ENCODE measurements around the gene IPO11. TPM values are rescaled to one million over a fixed set of nuclear protein-coding genes. Genes with fewer than 3 reads are reported as not detected.

The IPO11 gene
- total RNA-seq, 1 experiment from 2014 or later: 47.1 TPM

DNA sequence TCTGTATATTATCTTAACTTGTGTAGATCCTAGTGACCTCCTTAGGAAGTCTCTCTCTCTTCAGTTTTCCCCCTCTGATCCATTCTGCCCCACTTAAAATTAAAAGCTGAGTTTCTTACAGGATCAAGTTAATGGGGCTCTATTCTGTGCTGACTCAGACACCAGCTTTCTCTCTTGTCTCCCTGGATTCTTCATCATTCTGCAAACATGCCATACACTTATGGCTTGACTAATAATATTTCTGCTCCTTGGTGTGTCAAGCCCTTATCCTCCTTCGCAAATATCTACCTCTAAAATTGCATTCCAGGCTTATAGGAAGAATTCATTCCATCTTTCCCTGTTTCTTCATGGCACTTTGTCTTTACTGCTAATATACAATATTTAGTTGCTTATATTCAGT lies 184.1 kb downstream of the IPO11 start:
- ChIA-PET CTCF (no interaction called here), POLR2A (ENCODE audit: unreplicated experiment) (no interaction called here)
- Histone ChIP-seq H3F3A (ENCODE audit: insufficient read depth, low read depth) (peaks cover 3% of the 10 kb centered on the region; the same call in 1 of the 2 replicates), H3K79me2 (ENCODE audit: low read depth) (no peaks in the 10 kb centered on the region), H3K9me2 (ENCODE audit: insufficient read depth) (no peaks in the 10 kb centered on the region), H4K20me1 (ENCODE audit: insufficient read depth) (no peaks in the 10 kb centered on the region), H3K27me3 (ENCODE audit: insufficient read depth, low read depth) (no peaks in the 10 kb centered on the region), H3K27ac (no peak overlapping the region), H3K4me3 (no peak overlapping the region), H2AFZ (no peak overlapping the region), H3K36me3 (ENCODE audit: low read depth) (peaks cover 9% of the 10 kb centered on the region; the same call in 1 of the 2 replicates), H3K4me2 (no peak overlapping the region), H3K4me1 (replicated peaks; ENCODE audit: insufficient read depth) (no peaks in the 10 kb centered on the region), H3K9me3 (ENCODE audit: insufficient read depth, low read depth) (no peaks in the 10 kb centered on the region)
- no peak for DNase-seq
- TF ChIP-seq, protein P1, sequence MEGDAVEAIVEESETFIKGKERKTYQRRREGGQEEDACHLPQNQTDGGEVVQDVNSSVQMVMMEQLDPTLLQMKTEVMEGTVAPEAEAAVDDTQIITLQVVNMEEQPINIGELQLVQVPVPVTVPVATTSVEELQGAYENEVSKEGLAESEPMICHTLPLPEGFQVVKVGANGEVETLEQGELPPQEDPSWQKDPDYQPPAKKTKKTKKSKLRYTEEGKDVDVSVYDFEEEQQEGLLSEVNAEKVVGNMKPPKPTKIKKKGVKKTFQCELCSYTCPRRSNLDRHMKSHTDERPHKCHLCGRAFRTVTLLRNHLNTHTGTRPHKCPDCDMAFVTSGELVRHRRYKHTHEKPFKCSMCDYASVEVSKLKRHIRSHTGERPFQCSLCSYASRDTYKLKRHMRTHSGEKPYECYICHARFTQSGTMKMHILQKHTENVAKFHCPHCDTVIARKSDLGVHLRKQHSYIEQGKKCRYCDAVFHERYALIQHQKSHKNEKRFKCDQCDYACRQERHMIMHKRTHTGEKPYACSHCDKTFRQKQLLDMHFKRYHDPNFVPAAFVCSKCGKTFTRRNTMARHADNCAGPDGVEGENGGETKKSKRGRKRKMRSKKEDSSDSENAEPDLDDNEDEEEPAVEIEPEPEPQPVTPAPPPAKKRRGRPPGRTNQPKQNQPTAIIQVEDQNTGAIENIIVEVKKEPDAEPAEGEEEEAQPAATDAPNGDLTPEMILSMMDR (conservative IDR thresholded peaks at IDR 0.05): no peak
- no peak for TF ChIP-seq EZH2 (IDR thresholded peaks at IDR 0.05; ENCODE audit: low read depth)
- intact Hi-C loops (cut with micrococcal nuclease; ENCODE audit: unreplicated experiment): no loop called here
- BruUV-seq (replicated peaks): no TSS peak

- Histone ChIP-seq H3K9me3 (ENCODE audit: insufficient read depth, low read depth) (no peaks in the 10 kb centered on the region), H3K9me2 (ENCODE audit: insufficient read depth) (no peaks in the 10 kb centered on the region), H3K4me3 (no peak overlapping the region), H4K20me1 (ENCODE audit: insufficient read depth) (no peaks in the 10 kb centered on the region), H3K36me3 (ENCODE audit: low read depth) (peaks cover 7% of the 10 kb centered on the region; the same call in 1 of the 2 replicates), H3F3A (ENCODE audit: insufficient read depth, low read depth) (peaks cover 3% of the 10 kb centered on the region; the same call in 1 of the 2 replicates), H3K27ac (no peak overlapping the region), H3K4me2 (no peak overlapping the region), H2AFZ (no peak overlapping the region), H3K79me2 (ENCODE audit: low read depth) (no peaks in the 10 kb centered on the region), H3K4me1 (replicated peaks; ENCODE audit: insufficient read depth) (no peaks in the 10 kb centered on the region), H3K27me3 (ENCODE audit: insufficient read depth, low read depth) (no peaks in the 10 kb centered on the region)
- no peak for DNase-seq
- no peak for TF ChIP-seq EZH2 (IDR thresholded peaks at IDR 0.05; ENCODE audit: low read depth)
- TF ChIP-seq, protein P1 (conservative IDR thresholded peaks at IDR 0.05): no peak
- CTCF ChIA-PET: no interaction called here
- no TSS peak for BruUV-seq (replicated peaks)
- intact Hi-C loops (cut with micrococcal nuclease; ENCODE audit: unreplicated experiment): no loop called here
- POLR2A ChIA-PET (ENCODE audit: unreplicated experiment): no interaction called here
Measured at GRCh38 chr5:62597314-62597713, 184.8 kb downstream of the IPO11 start.

DNA sequence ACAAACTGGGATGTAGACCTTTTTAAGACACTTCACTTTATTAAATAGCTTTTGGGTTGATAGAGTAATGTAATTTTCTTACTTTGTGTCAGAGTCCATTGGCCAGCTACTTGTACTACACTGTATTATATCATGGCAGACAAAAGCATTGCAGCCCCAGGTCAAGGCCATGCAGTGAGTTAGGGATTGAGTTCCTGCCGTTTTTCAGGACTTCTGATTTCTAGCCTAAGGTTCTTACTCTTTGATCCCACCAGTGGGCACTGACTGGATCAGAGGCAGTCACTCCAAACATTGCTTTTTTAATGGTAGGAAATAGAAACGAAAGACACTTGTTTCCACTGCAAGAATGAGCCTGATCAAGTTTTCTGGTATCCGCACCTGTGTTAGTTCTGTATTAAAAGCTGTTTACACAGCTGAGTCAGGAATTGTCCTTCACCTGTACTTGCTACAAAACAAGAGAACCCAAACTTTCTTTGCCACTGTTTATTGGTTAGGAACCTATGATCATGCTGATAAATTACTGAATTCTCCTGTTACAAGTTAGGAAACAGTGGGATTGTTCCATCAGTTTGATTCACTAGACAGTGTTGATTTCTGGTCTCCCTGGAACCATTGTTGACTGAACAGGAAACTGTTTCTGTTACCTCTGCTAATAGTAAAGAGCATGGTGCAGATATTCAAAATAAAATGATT lies 188.1 kb downstream of the IPO11 start:
- no peaks in the 10 kb centered on the region for H3K36me3 ChIP-seq (ENCODE audit: low read depth)
- intact Hi-C loops (cut with micrococcal nuclease; ENCODE audit: unreplicated experiment): loop anchor here (10.0 kb wide), 2 partner anchors 76 to 146 kb away; no protein-coding TSS in a partner anchor
- no peak for TF ChIP-seq EZH2 (IDR thresholded peaks at IDR 0.05; ENCODE audit: low read depth)
- TF ChIP-seq, protein P1 (conservative IDR thresholded peaks at IDR 0.05): no peak
- no peak overlapping the region for H3K4me2 ChIP-seq
- peaks cover 3% of the 10 kb centered on the region; the same call in 1 of the 2 replicates for H3F3A ChIP-seq (ENCODE audit: insufficient read depth, low read depth)
- CTCF ChIA-PET: no interaction called here
- no peak overlapping the region for H2AFZ ChIP-seq
- no peaks in the 10 kb centered on the region for H3K27me3 ChIP-seq (ENCODE audit: insufficient read depth, low read depth)
- H4K20me1 ChIP-seq (ENCODE audit: insufficient read depth): no peaks in the 10 kb centered on the region
- POLR2A ChIA-PET (ENCODE audit: unreplicated experiment): no interaction called here
- no TSS peak for BruUV-seq (replicated peaks)
- H3K79me2 ChIP-seq (ENCODE audit: low read depth): no peaks in the 10 kb centered on the region
- H3K9me2 ChIP-seq (ENCODE audit: insufficient read depth): no peaks in the 10 kb centered on the region
- no peaks in the 10 kb centered on the region for H3K4me1 ChIP-seq (replicated peaks; ENCODE audit: insufficient read depth)
- peak in 1 of 2 experiments; percentile 66 for DNase-seq
- H3K4me3 ChIP-seq: no peak overlapping the region
- H3K27ac ChIP-seq: no peak overlapping the region
- no peaks in the 10 kb centered on the region for H3K9me3 ChIP-seq (ENCODE audit: insufficient read depth, low read depth)
